Mucosa of stomach (tissue), 1 donor: ENCODE results near the gene TRUB1.

ENCODE experiments used
- H3K27me3 ChIP-seq: one replicate; pipeline ENCODE4 v1.7.0; 2013; ENCODE audit warnings: mild to moderate bottlenecking, low read length; ENCODE audit not compliant: control insufficient read depth, insufficient read depth
- H3K36me3 ChIP-seq: one replicate; pipeline ENCODE4 v1.7.0; 2013; ENCODE audit warnings: low read length; ENCODE audit not compliant: control insufficient read depth, insufficient read depth
- H3K4me1 ChIP-seq: one replicate; pipeline ENCODE4 v1.7.0; 2013; ENCODE audit warnings: mild to moderate bottlenecking, low read length; ENCODE audit not compliant: control insufficient read depth, insufficient read depth
- H3K4me3 ChIP-seq: one replicate; pipeline ENCODE4 v1.7.0; 2013; ENCODE audit warnings: low read length
- H3K9ac ChIP-seq: one replicate; pipeline ENCODE4 v1.7.0; 2013; ENCODE audit warnings: mild to moderate bottlenecking, low read length, moderate library complexity
- H3K9me3 ChIP-seq: one replicate; pipeline ENCODE4 v1.7.0; 2013; ENCODE audit warnings: mild to moderate bottlenecking, low read length, moderate library complexity; ENCODE audit not compliant: control insufficient read depth
- donor health status: Pancreatic carcinoma.

Gene TRUB1

DNA sequence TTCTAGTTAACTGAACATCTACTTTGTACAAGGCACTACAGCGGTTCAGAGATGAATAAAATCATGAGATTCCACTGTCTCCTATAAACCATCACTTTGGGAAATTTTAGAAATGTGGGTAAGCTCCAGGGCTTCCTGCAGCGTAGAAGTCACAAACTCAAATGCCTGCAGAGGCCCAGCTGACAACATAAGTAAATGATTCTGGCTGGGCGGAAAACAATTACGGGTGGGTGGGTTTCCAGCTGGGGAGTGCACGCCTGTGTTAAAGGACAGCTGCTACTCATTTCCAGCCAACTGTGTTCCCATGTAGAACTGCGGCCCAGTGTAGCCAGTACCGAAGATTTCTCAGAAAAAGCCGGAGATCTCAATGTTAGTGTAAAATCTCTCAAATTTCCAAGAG lies 85.7 kb downstream of the TRUB1 start:
- Histone ChIP-seq H3K4me1 (no peaks in the 10 kb centered on the region), H3K9ac (no peak overlapping the region), H3K27me3 (peaks cover 5% of the 10 kb centered on the region), H3K9me3 (no peaks in the 10 kb centered on the region), H3K36me3 (no peaks in the 10 kb centered on the region), H3K4me3 (no peak overlapping the region)

- Histone ChIP-seq H3K4me1 (no peaks in the 10 kb centered on the region), H3K9ac (no peak overlapping the region), H3K4me3 (no peak overlapping the region), H3K27me3 (peaks cover 5% of the 10 kb centered on the region), H3K36me3 (no peaks in the 10 kb centered on the region), H3K9me3 (no peaks in the 10 kb centered on the region)
Measured at GRCh38 chr10:115024371-115024770, 86.4 kb downstream of the TRUB1 start.

GRCh38 chr10:115026056-115026745 lies 88.2 kb downstream of the TRUB1 start:
- no peak overlapping the region for H3K4me3 ChIP-seq
- no peaks in the 10 kb centered on the region for H3K36me3 ChIP-seq
- H3K4me1 ChIP-seq, result no peaks in the 10 kb centered on the region
- no peak overlapping the region for H3K9ac ChIP-seq
- H3K9me3 ChIP-seq, result no peaks in the 10 kb centered on the region
- peaks cover 5% of the 10 kb centered on the region for H3K27me3 ChIP-seq

DNA sequence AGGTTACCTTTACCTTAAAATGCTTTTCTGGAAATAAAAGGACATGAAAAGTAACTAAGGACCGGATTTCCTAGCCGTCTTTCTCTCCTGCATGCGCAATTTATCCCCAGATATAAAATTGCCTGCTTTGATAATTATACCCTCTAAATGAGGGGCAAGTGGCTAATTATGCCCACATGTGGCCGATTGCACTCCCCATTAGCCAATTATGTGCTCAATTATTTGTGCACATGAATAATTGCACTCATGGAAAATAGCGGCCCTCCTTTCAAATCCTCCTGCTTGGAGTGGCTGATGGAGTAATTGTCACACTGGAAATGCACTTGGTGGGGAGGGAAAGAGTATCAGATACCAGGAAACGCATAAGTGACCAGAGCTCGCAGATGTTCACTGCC lies 88.7 kb downstream of the TRUB1 start:
- Histone ChIP-seq H3K27me3 (peaks cover 5% of the 10 kb centered on the region), H3K9ac (no peak overlapping the region), H3K36me3 (no peaks in the 10 kb centered on the region), H3K9me3 (no peaks in the 10 kb centered on the region), H3K4me1 (no peaks in the 10 kb centered on the region), H3K4me3 (no peak overlapping the region)
